GM18858 (cell line): Measurements from ENCODE around the gene KCNMA1.

Experiments used
- ATAC-seq: cut with Tn5 transposase; IDR thresholded peaks from one replicate; pipeline ENCODE4 v1.9.1; 2021; ENCODE audit not compliant: unreplicated experiment

The KCNMA1 gene

DNA sequence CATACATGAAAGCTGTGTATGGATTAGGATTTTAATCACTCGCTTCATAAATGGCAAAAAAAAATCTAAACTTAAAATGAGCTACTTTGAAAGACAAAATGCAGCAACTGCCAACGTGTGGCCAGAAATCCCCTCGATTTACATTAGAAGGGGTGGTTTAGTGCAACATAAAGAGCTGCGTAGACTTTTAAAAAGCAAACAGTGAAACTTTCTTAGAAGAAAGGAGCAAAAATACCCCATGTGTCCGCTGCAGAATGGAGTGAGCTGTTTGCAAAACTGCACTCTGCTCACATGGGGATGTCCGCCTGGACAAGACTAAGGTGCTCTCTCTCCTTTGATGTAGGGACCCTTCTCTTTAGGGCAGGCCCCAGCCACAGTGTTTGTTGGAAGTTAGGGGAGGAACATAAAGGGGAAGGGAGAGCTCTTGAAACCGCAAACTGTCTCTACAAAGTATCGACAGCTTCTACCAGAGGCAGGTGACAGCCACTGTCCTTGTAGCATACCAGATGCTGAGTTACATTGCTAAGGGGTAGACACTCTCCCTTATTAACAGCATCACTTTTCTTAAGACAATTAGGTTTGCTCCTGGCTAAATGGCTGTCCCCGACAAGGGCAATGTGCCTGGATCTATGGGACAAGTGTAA lies 528.1 kb downstream of the KCNMA1 start:
- no peak for ATAC-seq

DNA sequence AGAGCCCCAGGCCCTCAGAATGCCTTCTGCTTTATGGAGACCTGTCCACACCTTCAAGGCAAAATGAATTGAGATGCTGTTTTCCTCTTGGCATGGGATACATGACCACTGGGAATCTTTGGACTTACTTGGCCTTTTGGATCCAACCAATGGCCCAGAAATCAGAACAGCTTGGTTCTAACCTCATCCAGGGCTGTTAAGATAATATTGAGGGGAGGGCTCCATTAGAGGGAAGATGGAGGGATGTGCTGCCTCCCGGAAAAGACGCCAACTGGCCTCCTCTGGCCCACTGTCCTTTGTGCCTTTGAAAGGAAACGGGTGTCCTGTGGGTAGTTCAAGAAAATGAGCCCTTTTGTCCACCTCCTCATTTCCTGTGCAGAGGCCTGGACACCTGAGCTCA lies 530.9 kb downstream of the KCNMA1 start:
- ATAC-seq: no peak

DNA sequence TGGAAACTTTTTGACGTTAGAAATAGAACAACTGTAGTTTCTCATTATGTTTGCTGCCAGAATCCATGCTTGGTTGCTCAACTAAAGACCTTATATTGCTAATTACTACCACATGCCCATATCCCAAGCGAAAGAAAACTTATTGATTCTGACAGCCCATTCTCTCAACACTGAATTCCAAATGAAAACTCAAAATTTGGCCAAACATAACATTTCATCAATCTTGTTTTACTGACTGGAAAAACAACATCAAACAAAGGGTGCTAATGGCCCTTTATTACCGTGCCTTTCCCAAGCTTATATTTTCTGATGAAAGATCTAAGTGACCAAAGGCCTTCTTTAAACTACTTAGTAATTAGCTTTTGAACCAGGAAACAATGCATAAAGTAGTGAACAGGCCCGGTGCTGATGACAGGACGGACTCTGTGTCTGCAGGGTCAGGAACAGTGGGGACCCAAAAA lies 531.8 kb downstream of the KCNMA1 start:
- ATAC-seq: no peak

DNA sequence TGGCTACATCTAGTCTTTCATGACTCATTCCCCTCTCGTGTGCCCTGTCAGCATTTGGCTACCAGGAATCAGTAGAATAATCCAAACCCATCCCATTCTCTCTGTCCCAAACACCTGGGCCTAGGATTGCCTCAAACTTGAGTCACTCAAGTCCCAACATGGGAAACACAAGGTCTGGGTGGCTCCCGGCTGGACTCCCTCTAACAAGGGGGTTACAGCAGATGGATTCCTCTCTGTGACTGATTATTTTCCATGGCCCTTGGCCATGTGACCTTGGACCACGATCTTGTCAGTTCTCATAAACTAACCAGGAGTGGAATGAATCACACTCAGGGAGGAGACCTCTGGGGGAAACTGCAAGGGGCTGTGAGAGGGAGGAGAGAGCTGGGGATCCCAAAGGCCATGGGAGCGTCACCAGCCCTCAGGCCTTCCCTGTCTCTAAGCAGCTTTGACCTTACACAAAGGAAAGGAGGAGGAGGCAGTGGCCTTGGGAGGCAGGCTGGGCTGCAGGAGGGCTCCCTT lies 533.1 kb downstream of the KCNMA1 start:
- no peak for ATAC-seq

DNA sequence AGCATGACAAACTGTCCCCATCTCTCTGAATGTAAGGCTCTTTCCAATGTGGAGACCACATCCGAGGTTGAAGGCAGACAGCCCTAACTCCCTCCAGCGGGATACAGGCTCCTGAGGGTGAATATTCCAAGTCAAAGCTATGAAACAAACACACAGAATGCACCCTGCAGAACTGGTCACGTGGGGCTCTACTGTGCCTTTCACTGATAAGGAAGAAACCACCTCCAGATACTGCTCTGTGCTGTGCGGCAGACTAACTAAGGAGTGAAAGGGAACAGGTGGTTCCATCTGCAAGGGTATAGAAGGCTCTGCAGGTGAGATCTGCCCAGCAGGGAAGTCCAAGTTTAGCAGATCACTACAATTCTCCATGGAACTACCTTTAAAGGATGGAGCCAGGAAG lies 534.4 kb downstream of the KCNMA1 start:
- no peak for ATAC-seq

DNA sequence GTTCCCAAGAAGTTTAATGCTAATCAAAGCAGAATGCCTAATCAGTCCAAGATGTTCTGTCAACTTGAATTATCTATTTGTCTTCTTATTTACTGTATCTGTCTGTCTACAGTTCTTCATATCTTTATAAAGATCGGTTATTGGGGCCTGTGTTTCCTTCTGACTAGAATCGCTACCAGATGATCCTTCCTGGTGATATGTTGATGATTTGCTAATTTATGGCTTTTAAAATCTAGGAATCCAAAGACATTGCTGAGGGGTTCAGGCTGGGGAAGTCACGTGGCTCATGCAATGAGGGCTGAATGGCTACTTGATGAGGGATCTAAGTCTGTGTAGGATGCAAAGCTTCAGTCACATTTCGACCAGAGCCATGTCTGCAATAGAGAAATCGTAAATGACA lies 536.3 kb downstream of the KCNMA1 start:
- no peak for ATAC-seq

DNA sequence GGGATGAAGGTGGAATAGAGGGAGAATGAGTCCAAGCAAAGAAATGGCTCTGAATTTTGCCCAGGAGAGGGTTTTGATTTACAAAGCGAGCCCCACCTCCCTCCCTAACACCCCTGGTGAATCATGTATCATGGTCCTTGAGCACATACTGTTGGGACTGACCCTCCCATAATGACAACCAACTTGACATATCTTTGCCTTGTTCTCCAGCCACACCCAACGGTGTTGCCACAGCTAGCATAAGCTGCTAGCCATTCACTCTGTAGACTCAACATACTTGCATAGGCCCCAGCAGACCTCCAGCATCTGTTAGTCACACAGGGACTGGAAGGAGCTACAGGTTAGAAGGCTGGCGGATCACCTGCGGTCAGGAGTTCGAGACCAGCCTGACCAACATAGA lies 538.5 kb downstream of the KCNMA1 start:
- no peak for ATAC-seq

DNA sequence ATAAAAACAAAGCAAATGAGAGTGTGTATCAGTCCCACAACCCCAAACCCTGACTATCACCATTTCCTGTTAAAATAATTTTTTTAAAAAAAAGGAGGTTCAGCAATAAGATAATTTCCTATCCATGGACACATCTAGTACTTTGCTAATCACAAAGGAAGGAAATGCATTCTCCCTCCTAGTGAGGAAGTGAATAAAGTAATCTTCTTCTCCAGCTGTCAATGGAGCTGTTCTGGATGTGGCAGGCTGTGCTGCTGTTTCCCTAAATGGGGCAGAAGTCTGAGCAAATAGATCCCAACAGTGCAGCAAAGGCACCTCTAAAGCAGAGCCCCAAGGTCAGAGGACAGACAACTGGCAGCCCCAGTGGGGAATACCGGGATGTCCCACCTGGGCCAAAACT lies 540.0 kb downstream of the KCNMA1 start:
- no peak for ATAC-seq

DNA sequence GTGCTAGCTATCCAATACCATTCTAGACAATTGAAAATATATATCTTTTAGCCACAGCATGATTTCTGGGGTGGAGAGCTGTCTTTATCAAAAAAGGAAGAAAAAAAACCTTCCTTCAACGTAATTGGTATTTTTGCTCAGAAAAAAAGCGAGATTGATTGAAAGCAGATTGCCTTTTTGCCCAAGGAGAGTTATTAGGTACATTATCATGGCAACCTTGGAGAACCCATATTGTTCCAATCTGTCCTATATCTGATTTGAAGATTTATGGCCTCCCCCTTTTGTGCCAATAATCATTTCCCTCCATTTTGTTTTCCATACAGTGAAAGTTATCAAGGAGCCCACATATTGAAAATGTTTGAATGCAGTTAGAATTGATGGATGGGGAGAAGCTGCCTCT lies 544.5 kb downstream of the KCNMA1 start:
- ATAC-seq: no peak

DNA sequence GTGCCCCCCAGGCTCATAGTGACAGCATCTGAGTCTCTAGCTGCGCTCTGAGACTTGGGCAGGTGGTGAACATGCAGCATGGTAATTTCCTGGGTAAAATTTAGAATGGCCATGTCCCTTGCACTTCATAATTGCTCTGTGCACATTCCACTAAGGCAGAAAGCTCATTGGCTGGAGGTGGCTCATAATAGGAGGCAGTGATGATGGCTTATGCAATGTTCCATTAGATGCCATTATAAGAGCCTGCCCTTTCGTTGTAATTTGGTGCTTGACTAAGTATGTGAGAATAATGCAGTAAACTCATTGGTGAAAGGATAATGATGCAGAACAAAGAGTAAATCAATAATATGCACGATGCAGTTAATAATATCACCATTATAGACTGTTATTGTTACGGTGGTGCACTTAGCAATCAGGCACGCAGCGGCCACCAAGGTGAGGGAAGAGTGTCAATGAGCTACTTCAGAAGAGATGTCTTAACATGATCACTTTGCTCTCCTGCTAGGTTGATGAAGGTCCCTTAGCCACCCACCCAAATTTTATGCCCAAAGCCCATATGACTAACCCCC lies 545.9 kb downstream of the KCNMA1 start:
- ATAC-seq: no peak

DNA sequence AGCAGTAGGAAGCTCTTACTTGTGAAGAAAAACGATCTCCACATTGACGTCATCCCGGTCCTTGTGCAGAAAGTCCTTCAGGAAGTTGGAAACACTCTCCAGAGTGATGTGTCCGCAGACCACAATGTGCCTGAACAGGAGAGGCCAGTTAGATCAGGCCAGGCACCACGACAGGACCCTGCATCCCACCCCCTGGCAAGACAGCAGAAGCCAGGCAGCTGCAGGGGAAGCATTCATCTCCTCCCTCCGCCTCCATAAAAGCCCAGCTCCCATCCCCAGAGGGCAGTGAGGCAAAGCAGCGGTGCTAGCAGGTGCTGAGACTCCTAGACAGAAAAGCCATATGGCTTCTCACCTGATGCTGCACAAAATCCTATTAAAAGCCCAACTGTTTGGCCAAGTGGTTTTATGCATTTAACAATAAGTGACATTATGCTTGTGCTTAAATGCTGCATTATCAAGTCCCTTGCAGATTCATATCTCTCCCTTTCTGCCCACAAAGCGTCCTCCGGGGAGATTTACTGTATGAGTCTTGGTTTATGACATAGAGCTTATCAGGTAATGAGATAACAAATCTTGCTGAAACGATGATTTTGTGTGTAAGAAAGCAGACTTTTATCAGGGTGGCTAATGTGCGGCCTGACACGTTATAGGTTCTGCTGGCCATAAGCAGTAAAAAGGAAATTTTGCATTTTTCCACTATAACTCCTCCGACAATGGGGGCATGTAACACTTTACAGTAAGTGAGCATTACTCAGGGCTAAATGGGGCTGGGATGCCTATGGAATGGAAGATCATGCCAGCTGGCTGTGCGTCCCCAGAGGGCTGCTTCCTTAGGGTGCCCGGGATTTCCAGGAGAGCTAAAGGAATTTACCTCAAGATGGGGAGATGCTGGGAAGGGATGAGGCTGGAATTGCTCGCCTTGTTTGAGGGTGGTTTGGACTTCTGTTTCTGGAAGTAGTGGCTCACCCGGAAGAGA lies 546.9 kb downstream of the KCNMA1 start:
- ATAC-seq: no peak

DNA sequence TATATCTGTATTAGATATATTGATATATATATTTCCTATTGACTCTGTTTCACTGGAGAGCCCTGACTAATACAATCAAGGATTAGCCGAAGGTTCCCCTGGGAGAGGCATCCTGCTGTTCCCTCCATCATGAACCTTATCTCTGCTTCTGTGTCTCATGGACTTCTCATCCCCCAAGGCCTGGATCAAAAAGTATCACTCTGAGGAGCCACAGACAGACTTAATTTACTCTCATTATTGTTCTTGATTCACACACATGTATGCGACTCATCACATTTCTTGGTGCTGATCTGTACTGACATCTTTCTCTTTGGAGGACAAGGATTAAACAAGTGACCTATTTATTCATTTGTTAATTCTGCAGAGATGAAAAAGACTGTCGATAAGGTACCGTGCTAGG lies 550.2 kb downstream of the KCNMA1 start:
- no peak for ATAC-seq

DNA sequence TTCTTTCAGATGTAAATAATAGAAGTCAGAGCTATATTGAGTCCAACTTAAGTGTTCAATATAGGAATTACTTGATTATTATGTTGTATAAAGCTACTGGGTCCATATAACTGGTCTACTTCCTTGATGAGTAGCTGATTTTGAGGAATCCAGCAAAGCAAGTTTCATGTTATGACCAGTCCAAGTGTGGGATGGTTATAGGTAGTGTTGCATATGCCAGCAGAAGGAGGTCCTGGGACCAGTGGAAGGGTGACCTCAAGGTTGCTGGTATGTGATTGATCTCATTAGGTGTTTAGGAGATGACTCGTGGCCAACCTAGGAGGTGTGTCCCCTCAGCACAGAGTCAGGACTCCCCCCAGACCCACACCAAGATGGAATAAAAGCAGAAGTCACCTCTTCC lies 551.5 kb downstream of the KCNMA1 start:
- no peak for ATAC-seq

DNA sequence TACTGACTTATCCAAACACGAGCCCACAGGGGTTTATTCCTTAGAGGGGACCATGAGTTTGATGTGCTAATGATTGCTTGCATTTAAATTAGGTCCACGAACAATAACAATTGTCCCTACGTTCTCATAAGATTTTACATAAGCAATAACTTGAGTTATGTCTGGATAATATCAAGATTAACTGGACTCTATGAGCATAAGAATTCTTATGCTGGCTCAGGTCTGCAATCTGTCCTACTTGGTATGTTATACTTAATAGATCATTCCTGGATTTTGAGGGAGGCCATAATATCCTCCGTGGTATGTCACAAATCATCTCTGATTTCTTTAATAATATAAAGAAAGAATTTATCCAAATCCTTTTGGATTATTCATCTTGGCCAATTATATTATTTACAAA lies 552.3 kb downstream of the KCNMA1 start:
- ATAC-seq: no peak

DNA sequence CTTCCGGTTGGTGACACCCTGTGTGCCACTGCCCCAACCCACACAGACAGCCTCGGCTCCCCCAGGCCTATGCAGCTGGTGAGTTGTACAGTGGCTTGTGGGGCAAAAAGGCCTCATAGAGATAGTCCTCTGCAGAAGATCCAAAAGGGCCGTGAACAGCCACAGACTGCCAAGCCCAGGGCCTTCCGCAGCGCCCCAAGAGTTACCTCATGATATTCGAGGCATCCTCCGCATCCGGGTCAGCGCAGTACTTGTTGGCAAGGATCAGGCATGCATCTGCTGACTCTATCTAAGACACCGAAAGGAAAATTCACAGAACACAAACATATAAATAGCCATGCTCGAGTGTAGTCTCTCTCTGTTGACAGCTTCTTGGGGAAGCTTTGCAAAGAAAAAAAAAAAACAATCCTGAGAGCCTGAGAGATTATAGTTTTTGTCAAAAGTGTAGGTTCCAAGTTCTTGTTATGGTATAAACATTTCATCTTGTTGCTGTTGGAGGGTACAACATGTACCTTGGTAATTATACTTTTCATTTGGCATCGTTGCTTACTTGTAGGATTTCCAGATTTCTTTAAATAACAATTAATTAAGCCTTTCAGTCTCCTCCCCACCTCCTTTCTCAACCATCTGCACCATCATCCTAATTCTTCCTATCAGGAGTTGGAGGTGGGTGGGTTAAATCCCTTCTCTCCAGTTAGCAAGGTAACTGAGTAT lies 553.0 kb downstream of the KCNMA1 start:
- no peak for ATAC-seq

DNA sequence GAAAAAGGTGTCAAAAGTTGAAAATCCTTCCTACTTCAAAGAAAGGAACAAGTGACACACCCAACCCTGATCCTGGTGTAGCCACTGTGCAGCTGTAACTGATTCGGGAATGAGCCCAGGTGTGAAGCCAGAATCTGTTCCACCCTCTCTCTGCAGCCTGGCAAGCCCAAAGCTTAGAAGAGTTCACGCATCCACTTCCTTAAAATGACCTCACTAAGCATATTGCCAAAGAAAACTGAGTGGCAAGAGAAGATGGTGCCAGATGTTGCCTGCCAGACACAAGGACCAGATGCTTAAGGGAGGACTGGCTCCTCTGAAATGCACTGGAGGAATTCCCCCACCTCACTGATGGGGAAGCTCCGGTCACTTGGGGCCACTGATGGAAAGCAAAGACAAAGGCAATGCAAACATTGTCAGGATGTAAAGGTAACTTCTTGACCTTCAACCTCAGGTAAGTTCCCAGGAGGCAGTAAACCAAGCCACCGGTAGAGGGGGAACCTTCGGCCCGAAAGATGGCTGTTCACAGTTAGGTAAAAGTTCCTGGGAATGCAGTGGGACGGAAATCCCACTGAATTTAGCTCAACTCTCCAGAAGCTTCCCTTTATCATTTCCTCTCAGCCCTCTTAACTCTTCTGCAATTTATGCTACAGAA lies 554.9 kb downstream of the KCNMA1 start:
- no peak for ATAC-seq

DNA sequence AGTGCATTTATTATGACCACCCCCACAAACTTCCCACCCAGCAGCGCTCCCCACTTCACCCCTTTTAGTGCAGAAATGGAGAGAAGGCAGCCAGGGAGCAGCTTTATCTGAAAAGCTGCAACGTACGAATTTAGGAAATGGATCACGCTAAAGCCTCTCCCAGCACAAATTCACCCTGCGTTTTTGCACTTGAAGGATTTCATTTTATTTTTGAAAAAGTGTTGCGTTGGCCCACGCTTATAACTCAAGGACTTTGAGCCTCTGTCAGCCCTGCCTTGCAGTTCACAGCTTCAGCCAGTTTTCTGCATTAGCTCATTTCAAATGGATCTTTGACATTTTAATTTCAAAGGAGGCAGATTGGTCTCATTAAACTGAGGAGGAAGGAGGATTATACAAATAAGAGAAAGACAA lies 556.1 kb downstream of the KCNMA1 start:
- no peak for ATAC-seq

DNA sequence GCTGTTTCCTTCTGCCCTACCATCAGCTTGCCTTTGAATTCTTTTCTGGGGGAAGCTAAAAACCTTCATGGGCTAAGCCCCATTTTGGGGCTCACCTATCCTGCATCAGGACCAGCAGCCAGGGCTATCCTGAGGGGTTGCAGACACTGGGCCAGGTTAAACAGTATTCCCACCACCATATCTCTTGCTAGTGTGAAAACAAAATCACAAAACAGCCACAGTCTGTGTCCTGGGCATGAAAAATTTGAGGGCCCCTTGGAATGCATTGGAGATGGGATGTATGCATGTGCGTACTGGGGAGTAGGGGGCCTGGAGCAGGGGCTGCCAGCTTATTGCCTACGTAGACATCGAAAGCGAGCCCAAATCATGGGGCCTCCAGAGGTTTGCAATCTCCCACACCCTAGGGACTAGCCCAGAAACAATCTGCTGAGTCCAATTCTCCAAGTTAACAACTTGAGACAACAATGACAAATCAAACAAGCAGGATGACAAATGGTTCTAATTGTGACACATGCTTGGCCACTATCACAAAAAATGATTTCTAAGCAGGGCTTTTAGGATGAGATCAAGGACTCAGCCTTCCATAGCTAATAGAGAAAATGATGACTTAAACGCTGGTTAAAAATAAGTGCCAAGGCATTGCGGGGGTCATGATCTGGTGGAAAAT lies 557.1 kb downstream of the KCNMA1 start:
- ATAC-seq: no peak

DNA sequence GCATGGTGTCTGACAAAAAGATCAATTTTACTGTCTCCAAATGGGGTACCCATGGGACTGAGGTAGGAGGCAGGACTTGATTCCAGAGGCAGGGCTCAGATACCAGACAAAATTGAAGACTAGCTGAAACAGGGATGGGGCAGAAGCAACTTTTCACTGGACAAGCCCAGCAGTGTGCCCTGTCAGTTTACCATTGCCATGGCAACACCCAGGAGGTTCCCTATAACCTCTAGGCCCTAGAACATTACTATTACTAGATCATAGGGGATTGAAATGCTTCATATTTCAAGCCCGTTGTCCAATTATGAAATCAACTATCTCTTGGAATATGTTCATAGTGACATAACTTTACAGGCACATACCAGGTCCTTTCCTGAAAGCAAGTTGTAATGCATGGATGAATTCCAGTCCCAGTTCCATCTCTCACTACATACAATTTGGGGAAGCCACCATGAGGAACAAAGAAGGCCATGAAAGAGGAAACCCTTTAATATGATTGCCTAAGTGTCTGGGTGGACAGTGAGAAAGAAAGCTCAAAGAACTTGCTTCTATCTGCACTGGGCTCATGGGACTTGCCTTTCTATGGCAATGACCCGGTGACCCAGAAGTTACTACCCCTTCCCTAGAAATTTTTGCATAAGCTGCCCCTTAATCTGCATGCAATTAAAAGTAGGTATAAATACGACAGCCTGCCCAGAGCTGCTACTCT lies 557.9 kb downstream of the KCNMA1 start:
- no peak for ATAC-seq
